NCI-H2227 treated with DMSO at 0.1 percent for 48 hours (cell line): ENCODE measurements around the gene GABBR1.
A peak's percentile ranks its signal among the peaks of the same experiment; 100 is the strongest.

ENCODE experiments used
- DNase-seq: peaks from one replicate; lab custom pipeline; 2025; lab: John Stamatoyannopoulos, UW

GABBR1 gene

GRCh38 chr6:29566856-29567255, 66.1 kb downstream of the GABBR1 start:
- DNase-seq: no peak

- DNase-seq: no peak
Measured at GRCh38 chr6:29564875-29565274, 68.1 kb downstream of the GABBR1 start.

- no peak for DNase-seq
Measured at GRCh38 chr6:29563435-29563965, 69.5 kb downstream of the GABBR1 start.

- DNase-seq: no peak
Measured at GRCh38 chr6:29561606-29562181, 71.3 kb downstream of the GABBR1 start.

GRCh38 chr6:29561091-29561490, 71.9 kb downstream of the GABBR1 start:
- no peak for DNase-seq

- DNase-seq: no peak
Measured at GRCh38 chr6:29559524-29560287, 73.3 kb downstream of the GABBR1 start, which contains the start of gene UBD. UBD (minus strand) TSS chr6:29559732; CDS start chr6:29559701, 31 bp downstream.

GRCh38 chr6:29558439-29559079, 74.4 kb downstream of the GABBR1 start:
- DNase-seq: no peak

- DNase-seq: no peak
Measured at GRCh38 chr6:29557320-29557719, 75.7 kb downstream of the GABBR1 start.

- DNase-seq: no peak
Measured at GRCh38 chr6:29554764-29555163, 78.2 kb downstream of the GABBR1 start.

GRCh38 chr6:29553268-29554057, 79.5 kb downstream of the GABBR1 start:
- peak; percentile 42 for DNase-seq

- peak; percentile 3 for DNase-seq
Measured at GRCh38 chr6:29552512-29553051, 80.4 kb downstream of the GABBR1 start.

GRCh38 chr6:29547573-29547972, 85.4 kb downstream of the GABBR1 start:
- no peak for DNase-seq

GRCh38 chr6:29537714-29538403, 95.1 kb downstream of the GABBR1 start:
- no peak for DNase-seq

- no peak for DNase-seq
Measured at GRCh38 chr6:29532320-29532951, 100.5 kb downstream of the GABBR1 start.

GRCh38 chr6:29531668-29532067, 101.3 kb downstream of the GABBR1 start:
- no peak for DNase-seq

GRCh38 chr6:29530671-29531310, 102.2 kb downstream of the GABBR1 start:
- no peak for DNase-seq

GRCh38 chr6:29529956-29530355, 103.0 kb downstream of the GABBR1 start:
- no peak for DNase-seq

- DNase-seq: no peak
Measured at GRCh38 chr6:29528988-29529560, 103.9 kb downstream of the GABBR1 start.

GRCh38 chr6:29528300-29528931, 104.6 kb downstream of the GABBR1 start:
- no peak for DNase-seq
